CD1c-positive myeloid dendritic cell (primary cell): ENCODE results near the gene TMEM11.
"Not testable (repeated sequence)": the region's sequence is repeated elsewhere in the genome, so short reads cannot be mapped to it uniquely, and the experiment has no call there.

ENCODE experiments used
- DNase-seq: peaks from one replicate; pipeline ENCODE4 v3.0.0-alpha.2; 2016; ENCODE audit errors: extremely low spot score

Gene TMEM11

GRCh38 chr17:21242780-21243515, 29.0 kb upstream of the TMEM11 start:
- DNase-seq = no peak

GRCh38 chr17:21242026-21242697, 28.2 kb upstream of the TMEM11 start:
- no peak for DNase-seq

DNA sequence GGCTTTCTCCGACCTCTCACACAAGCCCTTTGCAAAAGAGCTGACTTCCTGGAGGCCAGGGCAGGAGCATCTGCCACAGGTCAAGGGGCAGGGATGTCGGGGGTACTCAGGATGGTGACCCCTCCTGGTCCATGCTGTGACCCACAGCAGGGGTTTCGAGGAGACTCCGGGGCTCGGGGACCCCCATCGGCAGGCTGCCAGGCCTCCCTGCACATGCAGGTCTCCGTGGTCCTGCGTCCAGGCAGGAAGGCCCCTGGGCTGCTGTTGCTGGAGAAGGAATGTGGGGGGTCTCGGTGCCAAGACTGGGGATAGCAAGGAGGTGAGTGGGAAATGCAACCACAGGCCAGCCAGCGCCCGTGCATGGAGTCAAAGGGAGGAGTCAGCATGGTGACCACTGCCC, 27.6 kb upstream of the TMEM11 start:
- no peak for DNase-seq

- no peak for DNase-seq
Measured at GRCh38 chr17:21240369-21241055, 26.6 kb upstream of the TMEM11 start.

- DNase-seq = no peak
Measured at GRCh38 chr17:21239680-21240368, 25.9 kb upstream of the TMEM11 start.

DNA sequence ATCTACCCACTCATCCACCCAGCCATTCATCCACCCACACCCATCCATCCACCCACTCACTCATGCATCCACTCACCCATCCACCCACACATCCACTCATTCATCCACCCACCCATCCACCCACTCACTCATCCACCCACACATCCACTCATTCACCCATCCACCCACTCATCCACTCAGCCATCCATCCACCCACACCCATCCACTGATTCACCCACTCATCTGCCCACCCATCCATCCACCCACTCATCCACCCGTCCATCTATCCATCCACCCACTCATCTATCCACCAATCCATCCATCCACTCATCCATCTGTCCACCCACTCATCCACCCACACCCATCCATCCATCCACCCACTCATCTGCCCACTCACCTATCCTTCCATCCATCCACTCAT, 22.0 kb upstream of the TMEM11 start:
- no peak for DNase-seq

DNA sequence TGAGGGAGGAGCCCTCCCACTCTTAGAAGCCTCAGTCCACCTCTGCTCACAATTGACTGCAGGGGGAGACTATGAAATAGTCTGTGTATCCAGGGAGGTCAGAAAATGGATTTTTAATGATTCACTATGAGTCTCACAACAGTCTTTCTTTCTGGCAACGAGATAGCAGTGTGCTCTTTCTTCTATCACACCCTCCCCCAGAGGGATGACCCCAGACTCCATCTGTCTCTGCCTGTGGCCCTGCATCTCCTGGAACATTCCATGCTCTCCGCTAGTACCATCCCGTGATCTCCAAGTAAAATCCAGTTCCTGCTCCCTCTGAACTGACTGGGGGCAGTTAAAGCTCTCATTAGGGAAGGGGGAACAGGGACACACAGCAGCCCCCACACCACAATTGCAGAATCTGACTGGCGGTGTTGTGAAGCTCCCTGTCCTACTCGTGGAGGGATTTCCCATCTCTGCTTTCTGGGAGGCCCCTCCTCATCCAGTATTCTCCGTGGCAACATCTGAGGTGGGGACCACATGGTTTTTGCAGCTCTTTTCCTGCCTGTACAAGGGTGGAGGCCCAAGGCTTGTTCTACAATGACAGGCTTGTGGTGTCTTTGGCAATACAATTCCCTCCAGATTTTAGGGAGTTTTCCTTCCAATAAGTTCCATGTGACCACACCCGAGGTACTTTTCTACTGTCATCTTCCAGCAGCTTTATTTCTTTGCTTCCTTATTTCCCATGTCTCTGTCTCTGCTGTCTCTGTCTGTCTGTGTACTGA, 19.8 kb upstream of the TMEM11 start:
- DNase-seq = no peak

DNA sequence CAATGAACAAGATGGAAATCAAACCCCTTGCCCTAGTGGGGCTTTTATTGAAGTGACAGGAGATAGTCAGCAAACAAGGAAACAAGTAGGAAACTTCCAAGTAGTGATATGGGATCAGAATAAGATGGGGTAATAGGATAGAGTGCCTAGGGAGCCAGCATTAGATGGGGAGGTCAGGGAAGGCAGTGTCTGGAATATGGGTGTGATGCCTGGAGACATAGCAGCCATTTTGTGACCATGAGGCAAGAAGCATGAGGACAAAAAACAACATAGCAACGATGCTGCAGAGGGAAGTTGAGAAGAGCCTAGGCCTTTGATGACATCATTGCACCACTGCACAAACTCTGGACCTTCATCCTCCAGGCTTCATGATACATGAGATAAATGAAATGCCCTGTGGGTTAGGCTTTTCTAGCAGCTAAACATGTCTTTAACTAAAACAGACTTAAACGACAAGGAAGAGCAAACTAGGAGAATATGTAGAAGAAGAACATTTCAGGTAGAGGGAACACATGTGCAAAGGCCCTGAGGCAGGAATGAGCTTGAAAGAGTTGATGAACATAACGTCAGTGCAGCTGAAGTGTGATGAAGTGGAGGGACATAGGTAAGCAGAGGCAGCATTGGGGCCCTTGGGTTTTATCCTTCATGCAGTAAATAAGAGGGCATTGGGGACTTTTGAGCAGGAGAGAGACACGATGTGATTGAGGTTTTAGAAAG, 18.2 kb upstream of the TMEM11 start:
- DNase-seq = no peak

GRCh38 chr17:21231533-21231932, 17.6 kb upstream of the TMEM11 start:
- DNase-seq = no peak

- DNase-seq = no peak
Measured at GRCh38 chr17:21228845-21229244, 14.9 kb upstream of the TMEM11 start.

GRCh38 chr17:21228111-21228510, 14.2 kb upstream of the TMEM11 start:
- DNase-seq = no peak

DNA sequence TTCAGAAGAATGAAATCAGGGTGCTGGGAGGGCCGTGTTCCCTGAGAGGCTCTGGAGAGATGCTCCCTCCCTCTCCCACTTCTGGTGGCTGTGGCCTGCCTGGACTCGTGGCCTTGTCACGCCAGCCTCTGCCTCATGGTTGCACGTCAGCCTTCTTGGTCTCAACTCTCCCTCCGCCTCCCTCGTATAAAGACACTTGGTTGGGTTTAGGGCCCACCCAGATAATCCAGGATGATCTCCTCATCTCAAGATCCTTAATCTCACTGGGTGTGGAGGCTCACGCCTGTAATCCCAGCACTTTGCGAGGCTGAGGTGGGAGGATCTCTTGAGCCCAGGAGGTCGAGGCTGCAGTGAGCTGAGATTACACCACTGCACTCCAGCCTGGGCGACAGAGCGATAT, 13.3 kb upstream of the TMEM11 start:
- DNase-seq = not testable (repeated sequence)

GRCh38 chr17:21223086-21223485, 9.1 kb upstream of the TMEM11 start:
- no peak for DNase-seq

- DNase-seq = no peak
Measured at GRCh38 chr17:21218831-21219380, 4.9 kb upstream of the TMEM11 start.

DNA sequence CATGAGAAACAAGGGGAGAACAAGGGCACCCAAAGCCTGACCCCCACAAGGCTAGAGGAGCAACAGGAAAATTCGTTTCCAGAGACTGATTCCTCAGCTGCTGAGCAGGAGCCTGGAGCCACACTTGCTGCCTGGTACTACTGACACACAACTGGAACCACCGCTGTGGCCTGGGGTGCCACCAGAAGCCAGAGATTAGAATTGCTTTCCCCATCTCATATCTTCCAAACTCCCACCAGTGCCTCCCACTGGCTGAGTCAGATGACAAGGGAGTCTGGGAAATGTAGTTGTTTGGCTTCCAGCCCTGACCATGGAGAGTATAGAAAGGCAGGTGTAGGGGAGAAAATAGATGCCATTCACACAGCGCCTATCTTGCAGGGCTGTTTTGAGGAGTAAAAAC, 4.1 kb upstream of the TMEM11 start:
- no peak for DNase-seq

- DNase-seq = no peak
Measured at GRCh38 chr17:21217346-21217745, 3.4 kb upstream of the TMEM11 start.

GRCh38 chr17:21215935-21216334, 2.0 kb upstream of the TMEM11 start:
- no peak for DNase-seq

DNA sequence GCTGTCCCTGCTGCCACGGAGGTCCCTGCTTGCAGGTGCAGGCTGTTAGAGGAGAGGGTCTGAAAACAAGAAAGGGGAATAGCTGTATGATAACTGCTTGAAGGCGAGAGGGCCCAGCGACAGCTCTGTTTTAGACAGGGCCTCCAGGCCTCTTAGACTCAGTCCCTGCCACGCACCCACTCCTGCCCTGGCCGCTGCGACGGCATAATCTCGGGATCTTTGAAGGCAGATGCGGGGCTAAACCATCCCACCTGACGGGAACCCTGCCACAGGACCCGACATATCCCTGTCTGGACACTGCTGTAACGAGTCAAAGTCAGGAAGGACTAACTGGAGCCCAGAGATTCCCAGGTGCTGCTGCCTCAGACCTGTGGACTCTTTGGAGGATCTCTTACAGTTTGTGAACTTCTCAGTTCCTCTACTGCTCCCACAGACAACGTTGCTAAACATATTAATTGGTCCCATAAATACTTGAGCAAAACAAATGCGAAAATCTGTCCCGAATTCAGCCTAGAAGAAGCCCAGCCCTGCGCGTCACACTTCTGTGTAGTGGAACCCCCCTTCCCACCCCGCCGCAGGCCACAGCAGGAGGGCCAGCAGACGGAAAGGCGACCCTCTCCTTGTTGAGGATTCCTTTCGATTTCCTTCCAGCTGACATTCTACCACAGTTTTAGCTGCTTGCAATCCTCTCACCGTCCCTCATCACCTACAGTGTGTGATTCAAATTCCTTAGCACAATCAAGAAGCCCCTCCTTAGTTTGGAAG, 998 bp upstream of the TMEM11 start:
- DNase-seq = peak; percentile 37

- DNase-seq = peak; percentile 82
Measured at GRCh38 chr17:21213638-21214014, 335 bp downstream of the TMEM11 start.
